Measurements from ENCODE around the gene SNX4.
"Not testable (repeated sequence)": the region's sequence is repeated elsewhere in the genome, so short reads cannot be mapped to it uniquely, and the experiment has no call there.

Gene SNX4

DNA sequence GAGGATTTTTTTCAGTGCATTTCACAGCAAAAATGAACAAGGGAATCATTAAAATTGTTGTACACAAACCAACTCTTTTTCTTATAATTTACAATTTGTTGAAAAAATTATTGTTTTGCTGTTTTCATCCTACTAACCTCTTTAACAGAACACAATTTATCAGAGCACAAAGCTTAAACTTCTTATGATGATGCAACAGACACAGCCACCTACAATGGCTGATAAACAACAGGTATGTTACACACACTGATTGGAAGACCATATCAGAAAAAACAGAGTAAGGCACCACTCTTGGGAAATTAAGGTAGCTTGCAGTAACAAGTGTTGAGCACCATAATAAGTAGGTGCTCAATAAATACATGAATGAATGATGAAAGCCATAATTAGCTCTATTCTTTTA, 8.9 kb upstream of the SNX4 start:
- Histone ChIP-seq H3K4me1 (ENCODE audit: insufficient read depth, low read length, severe bottlenecking) (no peaks in the 10 kb centered on the region), H3K4me2 (ENCODE audit: low read length) (no peak overlapping the region)

GRCh38 chr3:125525153-125525552, 5.2 kb upstream of the SNX4 start:
- H3K9ac ChIP-seq (ENCODE audit: low read length) = no peak overlapping the region
- H3K36me3 ChIP-seq (ENCODE audit: insufficient read depth, low read length) = peaks cover 18% of the 10 kb centered on the region
- H3K9me2 ChIP-seq (ENCODE audit: low read depth, low read length) = no peaks in the 10 kb centered on the region
- H2AFZ ChIP-seq (ENCODE audit: low read length) = no peak overlapping the region
- H3K27ac ChIP-seq (ENCODE audit: low read depth, low read length, poor library complexity, severe bottlenecking) = no peak overlapping the region
- no peaks in the 10 kb centered on the region for H3K4me1 ChIP-seq (ENCODE audit: insufficient read depth, low read length, severe bottlenecking)
- no peak overlapping the region for H3K4me3 ChIP-seq (ENCODE audit: low read depth, low read length, poor library complexity, severe bottlenecking)
- no peaks in the 10 kb centered on the region for H4K20me1 ChIP-seq (ENCODE audit: insufficient read depth, low read length)
- H3F3A ChIP-seq (ENCODE audit: insufficient read depth, low read length) = no peaks in the 10 kb centered on the region
- no peaks in the 10 kb centered on the region for H3K27me3 ChIP-seq (ENCODE audit: insufficient read depth, low read length)
- no peak for TF ChIP-seq CTCF (IDR thresholded peaks at IDR 0.05; ENCODE audit: low read length)
- no peak for TF ChIP-seq EZH2 (IDR thresholded peaks at IDR 0.05; ENCODE audit: borderline replicate concordance, low read length)
- H3K9me3 ChIP-seq (ENCODE audit: low read length) = no peaks in the 10 kb centered on the region
- H3K4me2 ChIP-seq (ENCODE audit: low read length) = no peak overlapping the region
- H3K79me2 ChIP-seq (ENCODE audit: insufficient read depth, low read length) = no peaks in the 10 kb centered on the region

More for the DNA sequence above, 8.9 kb upstream of the SNX4 start:
- no peaks in the 10 kb centered on the region for H3K9me3 ChIP-seq (ENCODE audit: low read length)
- no peaks in the 10 kb centered on the region for H3K79me2 ChIP-seq (ENCODE audit: insufficient read depth, low read length)
- TF ChIP-seq EZH2 (IDR thresholded peaks at IDR 0.05; ENCODE audit: borderline replicate concordance, low read length) (no peak), CTCF (IDR thresholded peaks at IDR 0.05; ENCODE audit: low read length) (no peak)
- no peaks in the 10 kb centered on the region for H4K20me1 ChIP-seq (ENCODE audit: insufficient read depth, low read length)
- no peaks in the 10 kb centered on the region for H3F3A ChIP-seq (ENCODE audit: insufficient read depth, low read length)
- no peak overlapping the region for H3K27ac ChIP-seq (ENCODE audit: low read depth, low read length, poor library complexity, severe bottlenecking)
- peaks cover 32% of the 10 kb centered on the region for H3K36me3 ChIP-seq (ENCODE audit: insufficient read depth, low read length)
- H3K9ac ChIP-seq (ENCODE audit: low read length) = no peak overlapping the region
- H3K9me2 ChIP-seq (ENCODE audit: low read depth, low read length) = no peaks in the 10 kb centered on the region
- no peak overlapping the region for H2AFZ ChIP-seq (ENCODE audit: low read length)
- no peak overlapping the region for H3K4me3 ChIP-seq (ENCODE audit: low read depth, low read length, poor library complexity, severe bottlenecking)
- no peaks in the 10 kb centered on the region for H3K27me3 ChIP-seq (ENCODE audit: insufficient read depth, low read length)

- not testable (repeated sequence) for H4K20me1 ChIP-seq (ENCODE audit: insufficient read depth, low read length); H3K27me3 ChIP-seq (ENCODE audit: insufficient read depth, low read length); H3K36me3 ChIP-seq (ENCODE audit: insufficient read depth, low read length); H3F3A ChIP-seq (ENCODE audit: insufficient read depth, low read length); H3K9me3 ChIP-seq (ENCODE audit: low read length); H3K27ac ChIP-seq (ENCODE audit: low read depth, low read length, poor library complexity, severe bottlenecking); H2AFZ ChIP-seq (ENCODE audit: low read length); H3K9me2 ChIP-seq (ENCODE audit: low read depth, low read length)
- peak overlapping the region; percentile 95 for H3K9ac ChIP-seq (ENCODE audit: low read length)
- peaks cover 34% of the 10 kb centered on the region for H3K4me1 ChIP-seq (ENCODE audit: insufficient read depth, low read length, severe bottlenecking)
- peak overlapping the region; percentile 95 for H3K4me3 ChIP-seq (ENCODE audit: low read depth, low read length, poor library complexity, severe bottlenecking)
- peak overlapping the region; percentile 80 for H3K4me2 ChIP-seq (ENCODE audit: low read length)
- peaks cover 17% of the 10 kb centered on the region for H3K79me2 ChIP-seq (ENCODE audit: insufficient read depth, low read length)
These were observed 539 bp upstream of the SNX4 start for GRCh38 chr3:125520563-125520919.

- peaks cover 38% of the 10 kb centered on the region for H3K4me1 ChIP-seq (ENCODE audit: insufficient read depth, low read length, severe bottlenecking)
- H3K9me3 ChIP-seq (ENCODE audit: low read length) = no peaks in the 10 kb centered on the region
- no peak overlapping the region for H3K4me3 ChIP-seq (ENCODE audit: low read depth, low read length, poor library complexity, severe bottlenecking)
- H3K79me2 ChIP-seq (ENCODE audit: insufficient read depth, low read length) = peaks cover 30% of the 10 kb centered on the region
- no peaks in the 10 kb centered on the region for H4K20me1 ChIP-seq (ENCODE audit: insufficient read depth, low read length)
- H3K27ac ChIP-seq (ENCODE audit: low read depth, low read length, poor library complexity, severe bottlenecking) = no peak overlapping the region
- H3K27me3 ChIP-seq (ENCODE audit: insufficient read depth, low read length) = no peaks in the 10 kb centered on the region
- H3K4me2 ChIP-seq (ENCODE audit: low read length) = no peak overlapping the region
- no peaks in the 10 kb centered on the region for H3F3A ChIP-seq (ENCODE audit: insufficient read depth, low read length)
- H3K9ac ChIP-seq (ENCODE audit: low read length) = no peak overlapping the region
- no peak overlapping the region for H2AFZ ChIP-seq (ENCODE audit: low read length)
- no peaks in the 10 kb centered on the region for H3K9me2 ChIP-seq (ENCODE audit: low read depth, low read length)
- H3K36me3 ChIP-seq (ENCODE audit: insufficient read depth, low read length) = peaks cover 46% of the 10 kb centered on the region
- TF ChIP-seq EZH2 (IDR thresholded peaks at IDR 0.05; ENCODE audit: borderline replicate concordance, low read length) (no peak), CTCF (IDR thresholded peaks at IDR 0.05; ENCODE audit: low read length) (no peak)
These were observed 4.6 kb downstream of the SNX4 start for GRCh38 chr3:125515421-125515820.
